GM19468 (cell line): ENCODE measurements around the gene ARHGAP45.

ENCODE experiments used
- ATAC-seq: cut with Tn5 transposase; IDR thresholded peaks from one replicate; pipeline ENCODE4 v1.9.1; 2021; ENCODE audit warnings: mild to moderate bottlenecking, moderate library complexity, moderate number of reproducible peaks; ENCODE audit not compliant: unreplicated experiment; ENCODE audit errors: extremely low read depth

Gene ARHGAP45

GRCh38 chr19:1037621-1038064, 29.3 kb upstream of the ARHGAP45 start:
- no peak for ATAC-seq

- ATAC-seq: no peak
These were observed 27.9 kb upstream of the ARHGAP45 start for GRCh38 chr19:1038978-1039645.

- ATAC-seq: peak; percentile 65
These were observed 27.1 kb upstream of the ARHGAP45 start, which contains the start of gene ABCA7 for GRCh38 chr19:1039646-1040475. Gene ABCA7 (plus strand): TSS chr19:1040107. CDS start chr19:1041362, 1,255 bp downstream.

- no peak for ATAC-seq
These were observed 26.3 kb upstream of the ARHGAP45 start for GRCh38 chr19:1040476-1041271.

- ATAC-seq: no peak
These were observed 25.6 kb upstream of the ARHGAP45 start for GRCh38 chr19:1041272-1041834.

- no peak for ATAC-seq
These were observed 24.9 kb upstream of the ARHGAP45 start for GRCh38 chr19:1041835-1042685.

- ATAC-seq: no peak
These were observed 24.1 kb upstream of the ARHGAP45 start for GRCh38 chr19:1042689-1043511.

GRCh38 chr19:1045247-1045603, 21.7 kb upstream of the ARHGAP45 start:
- no peak for ATAC-seq

- ATAC-seq: no peak
These were observed 20.8 kb upstream of the ARHGAP45 start for GRCh38 chr19:1046117-1046626.

GRCh38 chr19:1046836-1047695, 19.9 kb upstream of the ARHGAP45 start:
- no peak for ATAC-seq

GRCh38 chr19:1047696-1048147, 19.2 kb upstream of the ARHGAP45 start:
- no peak for ATAC-seq

GRCh38 chr19:1049106-1049505, 17.9 kb upstream of the ARHGAP45 start:
- ATAC-seq: no peak

GRCh38 chr19:1049800-1050199, 17.2 kb upstream of the ARHGAP45 start:
- ATAC-seq: no peak

- ATAC-seq: no peak
These were observed 15.8 kb upstream of the ARHGAP45 start for GRCh38 chr19:1050989-1051788.

- ATAC-seq: no peak
These were observed 15.2 kb upstream of the ARHGAP45 start for GRCh38 chr19:1051791-1052190.

GRCh38 chr19:1052349-1052975, 14.5 kb upstream of the ARHGAP45 start:
- no peak for ATAC-seq
